Measurements from ENCODE around the gene PRR33. TPM values are rescaled to one million over a fixed set of nuclear protein-coding genes. Genes with fewer than 3 reads are reported as not detected.

Gene PRR33
- total RNA-seq, 1 experiment from 2014 or later: not detected

GRCh38 chr11:1852877-1853276 is 38.8 kb downstream of the PRR33 start, which contains the start of gene LSP1:
TSS of gene LSP1 (plus strand) at chr11:1853084. CDS start at chr11:1853145, 61 bp downstream.
- no peak for DNase-seq (ENCODE audit: extremely low read depth, low read depth)

- DNase-seq (ENCODE audit: extremely low read depth, low read depth): no peak
Observed at GRCh38 chr11:1852271-1852876, 39.3 kb downstream of the PRR33 start.

DNA sequence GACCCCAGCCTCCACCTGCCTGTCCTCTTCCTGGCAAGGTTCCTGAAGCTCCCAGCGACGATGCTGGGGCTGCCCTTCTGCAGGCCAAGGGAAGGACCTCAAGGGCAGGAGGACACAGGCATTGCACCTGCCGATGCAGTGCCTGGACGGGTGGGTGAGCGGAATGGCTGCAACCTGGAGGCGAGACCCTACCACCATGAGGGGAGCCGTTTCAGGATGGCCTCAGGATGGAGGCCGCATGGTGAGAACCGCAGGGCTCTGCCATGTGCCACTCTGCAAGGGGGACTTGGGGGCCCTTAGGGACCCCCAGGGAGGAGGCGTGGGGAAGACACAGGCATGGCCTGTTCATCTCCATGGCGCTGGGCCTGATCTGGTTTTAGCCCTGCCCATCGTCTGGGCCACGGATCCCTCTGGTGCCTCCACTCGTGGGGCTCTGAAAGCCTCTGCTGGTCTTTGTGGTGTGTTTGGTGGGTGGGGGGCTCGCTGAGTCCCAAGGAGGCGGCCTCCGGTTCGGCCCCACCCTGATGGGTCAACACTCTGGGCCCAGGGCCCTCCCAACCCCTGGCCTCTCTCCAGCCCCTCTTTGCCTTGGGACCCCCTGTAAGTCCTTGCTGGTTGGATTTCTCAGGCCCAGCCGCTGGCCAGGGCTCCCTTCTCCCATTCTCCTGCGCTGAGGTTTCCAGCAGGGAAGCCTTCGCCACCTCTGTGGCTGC is 40.1 kb downstream of the PRR33 start:
- DNase-seq (ENCODE audit: extremely low read depth, low read depth): no peak

- no peak for DNase-seq (ENCODE audit: extremely low read depth, low read depth)
Observed at GRCh38 chr11:1848640-1849430, 42.9 kb downstream of the PRR33 start.

GRCh38 chr11:1847926-1848639 is 43.6 kb downstream of the PRR33 start:
- no peak for DNase-seq (ENCODE audit: extremely low read depth, low read depth)

- no peak for DNase-seq (ENCODE audit: extremely low read depth, low read depth)
Observed at GRCh38 chr11:1847006-1847735, 44.5 kb downstream of the PRR33 start.

DNA sequence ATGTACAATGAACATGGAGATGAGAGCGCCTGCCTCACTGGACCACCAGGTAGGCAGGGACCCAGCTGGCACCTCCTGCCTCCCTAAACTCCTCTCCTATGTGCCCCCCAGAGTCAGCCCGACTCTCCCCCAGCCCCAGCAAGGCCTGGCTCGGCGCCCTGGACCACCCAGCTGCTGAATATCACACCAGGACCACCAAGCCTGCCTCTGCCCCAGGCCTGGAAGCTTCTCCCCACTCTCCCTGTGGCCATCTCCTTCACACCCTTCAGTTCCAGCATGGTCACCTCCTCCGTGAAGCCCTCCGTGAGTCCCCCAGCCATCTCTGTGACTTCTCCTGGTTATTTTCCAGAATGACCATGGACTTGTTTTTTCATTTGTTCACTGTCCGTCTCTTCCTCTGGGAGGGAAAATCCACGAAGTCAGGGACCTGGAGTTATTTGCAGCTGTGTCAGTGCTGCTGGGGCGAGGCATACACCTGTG is 45.2 kb downstream of the PRR33 start:
- no peak for DNase-seq (ENCODE audit: extremely low read depth, low read depth)

- no peak for DNase-seq (ENCODE audit: extremely low read depth, low read depth)
Observed at GRCh38 chr11:1845561-1846452, 45.9 kb downstream of the PRR33 start.

DNA sequence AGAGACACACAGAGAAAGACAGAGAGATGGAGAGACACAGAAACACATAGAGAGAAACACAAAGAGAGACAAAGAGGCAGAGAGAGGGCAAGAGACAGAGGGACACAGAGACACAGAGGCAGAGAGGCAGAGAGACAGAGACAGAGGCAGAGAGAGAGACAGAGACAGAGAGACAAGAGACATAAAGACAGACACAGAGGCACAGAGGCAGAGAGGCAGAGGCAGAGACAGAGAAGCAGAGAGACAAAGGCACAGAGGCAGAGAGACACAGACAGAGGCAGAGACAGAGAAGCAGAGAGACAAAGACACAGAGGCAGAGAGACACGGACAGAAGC is 46.6 kb downstream of the PRR33 start:
- no peak for DNase-seq (ENCODE audit: extremely low read depth, low read depth)

GRCh38 chr11:1844221-1845094 is 47.2 kb downstream of the PRR33 start:
- peak; percentile 64 for DNase-seq (ENCODE audit: extremely low read depth, low read depth)

- no peak for DNase-seq (ENCODE audit: extremely low read depth, low read depth)
Observed at GRCh38 chr11:1843796-1844195, 47.9 kb downstream of the PRR33 start.

DNA sequence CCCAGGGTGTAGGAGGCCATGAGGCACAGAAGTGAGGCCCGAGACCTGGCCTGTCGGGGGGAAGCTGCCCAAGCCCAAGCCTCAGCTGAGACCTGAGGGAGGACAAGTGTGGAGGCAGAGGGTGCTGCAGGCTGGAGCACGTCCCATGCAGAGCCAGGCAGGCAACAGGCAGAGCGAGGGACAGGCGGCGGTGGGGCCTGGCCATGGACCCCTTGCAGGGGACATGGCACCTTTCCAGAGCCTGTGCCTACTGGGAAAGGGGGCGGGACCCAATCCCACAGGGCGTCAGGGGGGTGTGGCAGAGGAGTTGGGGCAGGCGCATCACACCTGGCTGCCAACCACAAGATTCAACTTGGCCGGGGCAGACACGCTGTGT is 48.6 kb downstream of the PRR33 start:
- DNase-seq (ENCODE audit: extremely low read depth, low read depth): no peak

DNA sequence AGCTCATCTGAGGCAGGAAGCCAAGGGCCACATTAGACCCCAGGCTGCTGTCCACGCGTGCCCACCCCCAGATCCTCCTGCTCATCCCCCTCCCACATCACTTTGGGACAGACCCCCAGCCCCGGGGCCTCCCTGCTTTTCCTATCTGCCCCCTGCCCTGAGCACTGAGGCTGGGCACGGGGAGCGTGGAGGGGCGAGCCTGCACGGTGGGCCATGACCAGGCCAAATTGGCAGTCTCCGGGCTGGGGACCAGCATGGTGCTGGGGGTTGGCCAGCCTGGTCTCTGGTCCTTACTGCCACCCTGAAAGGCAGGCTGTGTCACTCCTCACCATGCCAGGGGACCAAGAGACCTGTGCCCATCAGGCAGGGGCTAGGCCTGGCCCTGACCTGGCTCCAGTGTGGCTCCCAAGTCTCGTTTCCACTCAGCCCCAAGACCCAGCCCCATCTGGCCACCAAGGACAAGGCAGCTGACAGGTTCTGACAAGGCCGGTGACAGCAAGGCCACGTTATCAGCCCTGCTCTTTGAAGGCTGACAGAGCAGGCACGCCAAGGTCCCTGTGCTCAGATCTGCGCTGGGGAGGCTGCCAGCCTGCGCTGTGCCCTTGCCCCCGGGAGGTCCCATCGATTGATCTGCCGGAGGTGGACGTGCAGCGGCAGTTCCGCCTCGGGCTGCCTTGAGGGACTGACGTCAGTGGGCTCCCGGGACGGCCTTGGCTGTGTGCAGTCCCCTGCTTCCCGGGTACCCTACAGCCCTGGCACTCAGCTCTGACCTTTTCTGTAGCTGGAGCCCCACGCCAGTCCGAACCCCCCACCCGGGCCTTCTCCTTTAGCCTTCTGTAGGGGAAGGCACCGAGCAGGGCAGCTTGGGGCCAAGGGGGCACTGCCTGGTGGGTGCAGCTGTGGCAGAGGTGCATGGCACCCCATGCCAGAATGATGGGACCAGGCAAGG is 49.3 kb downstream of the PRR33 start:
- DNase-seq (ENCODE audit: extremely low read depth, low read depth): no peak

DNA sequence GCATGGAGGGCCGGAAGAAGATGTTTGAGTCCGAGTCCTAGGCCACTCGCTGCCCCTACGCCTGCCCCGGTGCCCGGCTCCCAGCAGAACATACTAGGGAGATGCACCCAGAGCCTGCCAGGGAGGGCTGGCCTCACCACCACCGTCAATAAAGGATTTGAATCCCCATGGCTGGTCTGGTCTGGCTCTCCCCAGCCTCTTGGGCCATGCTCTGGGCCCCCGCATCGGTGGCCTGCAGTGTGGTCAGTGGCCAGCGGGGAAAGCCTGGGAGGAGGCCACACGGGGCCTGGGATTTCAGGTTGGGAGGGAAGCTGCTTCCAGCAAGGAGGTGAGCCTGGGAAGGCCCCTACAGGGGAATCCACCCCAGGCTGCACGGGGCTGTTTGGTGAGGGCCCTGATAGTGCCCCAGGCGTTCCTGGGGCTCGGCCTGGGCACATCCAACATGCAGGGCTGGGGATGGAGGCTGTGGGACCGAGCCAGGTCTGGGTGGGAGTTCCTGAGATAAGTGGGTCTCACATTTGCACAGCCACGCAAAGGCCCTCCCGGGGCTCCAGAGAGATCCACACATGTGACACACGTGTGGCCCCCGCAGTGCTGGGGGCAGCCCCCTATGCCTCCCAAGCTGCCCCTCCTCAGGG is 50.1 kb downstream of the PRR33 start:
- no peak for DNase-seq (ENCODE audit: extremely low read depth, low read depth)

GRCh38 chr11:1840780-1841480 is 50.8 kb downstream of the PRR33 start:
- no peak for DNase-seq (ENCODE audit: extremely low read depth, low read depth)
